HL-60 (cell line): ENCODE measurements around the gene PRPH2.

Source experiments
- DNase-seq, 2 experiments: peaks; one replicate each; pipeline ENCODE4 v3.0.0-alpha.2; 2010 to 2020; ENCODE audit warnings: low read depth in 1 of 2, low spot score in 1 of 2
- H3K27ac ChIP-seq: fragments of 250-450 bp; sonication (Bioruptor Pico); replicated peaks from 2 replicates; pipeline ENCODE4 v1.5.1; 2020; ENCODE audit warnings: mild to moderate bottlenecking, moderate library complexity
- H3K27me3 ChIP-seq: fragments of 250-450 bp; sonication (Bioruptor Pico); 2 replicates; pipeline ENCODE4 v1.5.1; 2021; ENCODE audit warnings: mild to moderate bottlenecking, moderate library complexity; ENCODE audit not compliant: insufficient read depth, poor library complexity, severe bottlenecking
- H3K4me3 ChIP-seq: replicated peaks from 2 replicates; pipeline ENCODE4 v1.5.1; 2011; ENCODE audit warnings: mild to moderate bottlenecking, control low read depth, low read length; ENCODE audit not compliant: insufficient read depth
- GABPA ChIP-seq: IDR thresholded peaks from 2 replicates; pipeline ENCODE4 v1.6.1; 2012; ENCODE audit warnings: low read depth
- POLR2AphosphoS5 ChIP-seq: IDR thresholded peaks from 2 replicates; pipeline ENCODE4 v1.6.1; 2012; ENCODE audit warnings: low read depth
- REST ChIP-seq: IDR thresholded peaks from 2 replicates; pipeline ENCODE4 v1.6.1; 2012; ENCODE audit warnings: low read depth; ENCODE audit not compliant: insufficient replicate concordance
- SPI1 ChIP-seq: IDR thresholded peaks from 2 replicates; pipeline ENCODE4 v1.6.1; 2012; ENCODE audit warnings: low read depth, mild to moderate bottlenecking, borderline replicate concordance
- TF ChIP-seq, protein P1 (sequence below): IDR thresholded peaks from one replicate; pipeline ENCODE4 v1.5.1; 2011; ENCODE audit warnings: low read length, control low read depth, inconsistent platforms; ENCODE audit not compliant: insufficient read depth

PRPH2 gene

DNA sequence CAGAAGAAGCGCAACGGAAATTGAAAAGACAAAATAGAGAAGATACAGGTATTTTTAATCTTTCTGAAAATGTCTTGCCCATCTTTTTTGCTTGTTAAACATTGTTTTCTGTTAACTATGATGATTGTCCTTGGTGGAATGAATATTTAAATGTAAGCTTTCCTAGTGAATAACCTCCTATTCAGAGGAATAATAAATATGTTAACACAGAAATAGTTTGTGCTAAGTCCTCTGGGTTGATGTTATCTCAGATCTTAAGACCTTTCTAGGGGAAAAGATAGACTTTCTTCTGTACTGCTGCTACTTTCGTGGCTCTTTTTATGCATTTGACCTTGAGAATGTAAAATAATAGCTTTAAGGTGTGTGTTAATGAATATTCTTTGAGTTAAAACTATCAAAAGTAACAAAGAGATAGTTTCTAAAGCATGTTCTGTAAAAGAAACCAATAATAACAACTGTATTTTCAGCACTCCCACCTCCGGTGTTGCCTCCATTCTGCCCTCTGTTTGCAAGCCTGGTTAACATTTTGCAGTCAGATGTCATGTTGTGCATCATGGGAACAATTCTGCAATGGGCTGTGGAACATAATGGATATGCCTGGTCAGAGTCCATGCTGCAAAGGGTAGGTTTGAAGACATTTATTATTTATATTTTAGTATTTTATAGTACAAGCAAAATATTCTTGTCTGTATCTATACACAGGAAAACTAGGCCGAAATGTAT lies 70.2 kb downstream of the PRPH2 start:
- TF ChIP-seq, protein P1, sequence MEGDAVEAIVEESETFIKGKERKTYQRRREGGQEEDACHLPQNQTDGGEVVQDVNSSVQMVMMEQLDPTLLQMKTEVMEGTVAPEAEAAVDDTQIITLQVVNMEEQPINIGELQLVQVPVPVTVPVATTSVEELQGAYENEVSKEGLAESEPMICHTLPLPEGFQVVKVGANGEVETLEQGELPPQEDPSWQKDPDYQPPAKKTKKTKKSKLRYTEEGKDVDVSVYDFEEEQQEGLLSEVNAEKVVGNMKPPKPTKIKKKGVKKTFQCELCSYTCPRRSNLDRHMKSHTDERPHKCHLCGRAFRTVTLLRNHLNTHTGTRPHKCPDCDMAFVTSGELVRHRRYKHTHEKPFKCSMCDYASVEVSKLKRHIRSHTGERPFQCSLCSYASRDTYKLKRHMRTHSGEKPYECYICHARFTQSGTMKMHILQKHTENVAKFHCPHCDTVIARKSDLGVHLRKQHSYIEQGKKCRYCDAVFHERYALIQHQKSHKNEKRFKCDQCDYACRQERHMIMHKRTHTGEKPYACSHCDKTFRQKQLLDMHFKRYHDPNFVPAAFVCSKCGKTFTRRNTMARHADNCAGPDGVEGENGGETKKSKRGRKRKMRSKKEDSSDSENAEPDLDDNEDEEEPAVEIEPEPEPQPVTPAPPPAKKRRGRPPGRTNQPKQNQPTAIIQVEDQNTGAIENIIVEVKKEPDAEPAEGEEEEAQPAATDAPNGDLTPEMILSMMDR: no peak
- no peak for TF ChIP-seq SPI1
- TF ChIP-seq REST: no peak
- no peak for TF ChIP-seq POLR2AphosphoS5
- TF ChIP-seq GABPA: no peak
- no peaks in the 10 kb centered on the region for H3K27me3 ChIP-seq
- DNase-seq: no peak
- H3K27ac ChIP-seq: no peak overlapping the region
- no peak overlapping the region for H3K4me3 ChIP-seq
